CD1c-positive myeloid dendritic cell (primary cell): Measurements from ENCODE around the gene DDX47.
A peak's percentile ranks its signal among the peaks of the same experiment; 100 is the strongest.
"Not testable (repeated sequence)": the region's sequence is repeated elsewhere in the genome, so short reads cannot be mapped to it uniquely, and the experiment has no call there.

Source experiments
- DNase-seq: peaks from one replicate; pipeline ENCODE4 v3.0.0-alpha.2; 2016; ENCODE audit errors: extremely low spot score

DDX47 gene

DNA sequence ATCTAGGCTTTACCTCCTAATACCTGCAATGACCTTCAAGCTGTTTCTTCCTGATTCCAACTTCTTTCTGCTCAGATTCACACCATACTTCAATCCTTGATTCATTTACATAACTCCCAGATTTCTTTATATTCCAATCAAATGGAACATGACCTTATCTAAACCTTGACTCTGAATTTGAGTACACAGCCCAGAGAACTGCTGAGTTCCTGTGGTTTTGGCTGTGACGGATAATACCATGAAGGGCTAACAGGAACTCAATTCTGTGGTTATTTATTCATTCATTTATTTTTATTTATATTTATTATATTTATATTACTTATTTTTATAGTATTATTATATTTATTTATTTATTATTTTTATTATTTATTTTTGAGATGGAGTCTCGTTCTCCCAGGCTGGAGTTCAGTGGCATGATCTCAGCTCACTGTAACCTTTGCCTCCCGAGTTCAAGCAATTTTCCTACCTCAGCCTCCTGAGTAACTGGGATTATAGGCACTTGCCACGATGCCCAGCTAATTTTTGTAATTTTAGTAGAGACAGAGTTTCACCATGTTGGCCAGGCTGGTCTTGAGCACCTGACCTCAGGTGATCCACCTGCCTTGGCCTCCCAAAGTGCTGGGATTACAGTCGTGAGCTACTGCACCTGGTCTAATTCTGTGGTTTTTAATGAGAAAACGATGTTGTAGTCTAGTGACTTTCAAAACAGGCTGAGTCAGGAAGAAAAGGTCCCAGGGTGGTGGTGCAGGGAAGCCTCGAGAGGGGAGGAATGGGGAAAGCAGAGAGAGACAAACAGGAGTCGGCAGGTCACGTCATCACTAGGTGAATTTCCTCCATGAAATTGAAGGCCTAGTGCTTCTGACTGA lies 16.0 kb upstream of the DDX47 start:
- DNase-seq = no peak

- no peak for DNase-seq
Observed at GRCh38 chr12:12797794-12798152, 15.4 kb upstream of the DDX47 start.

DNA sequence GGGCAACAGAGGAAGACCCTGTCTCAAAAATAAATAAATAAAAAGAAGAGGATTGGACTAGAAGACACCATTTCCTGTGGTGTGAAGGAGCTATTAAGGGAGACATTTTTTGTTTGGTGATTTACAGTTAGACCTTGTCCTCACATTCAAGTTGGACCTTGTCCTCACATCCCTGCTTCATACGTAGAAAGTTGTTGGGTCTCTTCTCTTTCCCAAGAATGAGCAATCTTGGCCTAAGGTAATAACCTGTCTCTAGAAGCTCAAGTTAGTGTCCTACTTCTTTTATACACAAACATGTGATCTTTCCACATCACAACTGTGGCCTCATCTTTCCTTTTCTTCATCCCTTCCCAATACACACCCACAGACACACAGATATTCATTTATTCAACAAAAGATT lies 14.7 kb upstream of the DDX47 start:
- DNase-seq = no peak

- no peak for DNase-seq
Observed at GRCh38 chr12:12799163-12799920, 13.8 kb upstream of the DDX47 start.

DNA sequence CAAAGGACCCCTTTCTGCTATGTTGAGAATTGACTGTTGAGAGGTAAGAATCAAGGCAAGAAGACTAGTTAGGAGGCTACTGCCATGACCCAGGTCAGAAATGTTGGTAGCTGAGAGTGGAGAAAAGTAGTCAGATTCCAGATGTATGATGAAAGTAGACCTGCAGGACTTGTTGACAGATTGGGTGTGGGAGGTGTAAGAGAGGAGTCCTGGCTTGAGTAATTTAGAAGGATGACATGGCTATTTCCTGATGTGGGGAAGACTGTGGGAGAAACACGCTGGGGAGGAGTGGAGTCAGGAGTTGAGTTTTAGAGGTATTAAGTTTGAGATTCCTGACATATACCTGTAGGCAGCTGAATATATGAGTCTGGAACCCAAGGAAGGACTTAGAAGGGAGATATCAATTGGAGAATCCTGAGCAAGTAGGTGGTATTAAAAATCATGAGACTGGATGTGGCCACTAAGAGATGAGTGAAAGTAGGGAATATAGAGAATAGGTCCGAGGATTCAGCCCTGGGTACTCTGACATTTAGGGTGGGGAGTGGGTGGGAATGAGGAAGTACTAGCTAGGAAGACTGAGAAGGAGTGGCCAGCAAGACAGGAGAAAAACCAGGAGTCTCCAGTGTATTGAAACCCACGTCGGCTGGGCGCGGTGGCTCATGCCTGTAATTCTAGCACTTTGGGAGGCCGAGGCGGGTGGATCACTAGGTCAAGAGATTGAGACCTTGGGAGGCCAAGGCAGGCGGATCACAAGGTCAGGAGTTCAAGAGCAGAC lies 12.6 kb upstream of the DDX47 start:
- DNase-seq = no peak

GRCh38 chr12:12801656-12802055 lies 11.5 kb upstream of the DDX47 start:
- peak; percentile 74 for DNase-seq

DNA sequence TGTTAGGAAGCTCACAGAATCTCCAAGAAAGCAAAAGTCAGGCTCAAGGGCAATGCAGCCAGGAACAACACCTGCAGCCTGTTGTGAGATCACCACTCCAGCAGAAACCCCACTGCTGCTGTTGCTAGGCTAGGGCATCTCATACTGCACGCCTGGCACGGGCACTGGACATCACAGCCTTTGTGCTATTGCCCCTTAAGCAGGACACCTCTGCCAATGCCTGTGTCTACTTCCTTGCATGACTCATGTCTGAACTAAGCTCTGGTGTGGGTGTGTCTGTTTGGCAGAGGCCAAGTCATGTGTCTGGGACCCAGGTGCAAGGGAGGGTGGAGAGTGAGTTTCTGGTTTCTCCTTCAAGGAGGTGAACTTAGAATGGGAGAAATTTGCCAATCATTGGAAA lies 10.0 kb upstream of the DDX47 start:
- DNase-seq = peak; percentile 78

- no peak for DNase-seq
Observed at GRCh38 chr12:12804011-12804410, 9.1 kb upstream of the DDX47 start.

GRCh38 chr12:12804432-12804886 lies 8.7 kb upstream of the DDX47 start:
- no peak for DNase-seq

- no peak for DNase-seq
Observed at GRCh38 chr12:12806784-12807516, 6.2 kb upstream of the DDX47 start.

GRCh38 chr12:12807517-12807903 lies 5.6 kb upstream of the DDX47 start:
- not testable (repeated sequence) for DNase-seq

- peak; percentile 47 for DNase-seq
Observed at GRCh38 chr12:12807970-12808702, 5.0 kb upstream of the DDX47 start.

DNA sequence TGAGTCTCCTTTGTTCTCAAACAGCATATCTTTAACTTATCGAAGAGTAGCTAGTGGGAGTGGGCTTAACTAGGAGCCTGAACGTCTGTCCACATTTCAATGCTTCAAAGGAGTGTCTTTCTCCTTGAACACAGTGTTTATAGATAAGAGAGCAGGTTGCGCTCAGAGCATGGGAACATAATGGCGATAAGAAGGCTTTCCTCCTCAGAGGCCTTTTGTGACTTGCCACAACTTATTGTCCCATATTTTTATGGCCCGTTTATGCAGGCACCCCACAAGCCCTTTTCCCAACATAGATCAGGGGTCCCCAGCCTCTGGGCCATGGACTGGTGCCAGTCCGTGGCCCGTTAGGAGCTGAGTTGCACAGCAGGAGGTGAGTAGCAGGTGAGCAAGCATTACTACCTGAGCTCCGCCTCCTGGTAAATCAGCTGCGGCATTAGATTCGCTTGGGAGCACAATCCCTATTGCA lies 2.6 kb upstream of the DDX47 start:
- DNase-seq = no peak

DNA sequence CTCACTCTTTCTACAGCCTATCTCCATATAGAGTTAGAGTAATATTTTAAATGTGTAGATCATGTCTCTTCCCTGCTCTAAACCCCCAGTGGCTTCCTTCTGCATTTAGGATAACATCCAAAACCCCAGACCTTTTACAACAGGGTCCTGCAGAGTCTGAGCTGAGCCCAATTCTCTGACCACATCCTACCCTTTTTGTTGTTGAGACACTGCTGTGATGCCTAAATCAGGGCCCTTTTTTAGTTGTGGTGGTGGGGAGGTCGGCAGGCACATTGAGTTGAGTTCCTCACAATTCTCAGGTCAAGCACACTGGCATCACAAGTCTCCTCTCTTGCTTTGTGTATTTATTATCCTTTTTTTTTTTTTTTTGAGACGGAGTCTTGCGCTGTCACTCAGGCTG lies 1.8 kb upstream of the DDX47 start:
- DNase-seq = no peak

DNA sequence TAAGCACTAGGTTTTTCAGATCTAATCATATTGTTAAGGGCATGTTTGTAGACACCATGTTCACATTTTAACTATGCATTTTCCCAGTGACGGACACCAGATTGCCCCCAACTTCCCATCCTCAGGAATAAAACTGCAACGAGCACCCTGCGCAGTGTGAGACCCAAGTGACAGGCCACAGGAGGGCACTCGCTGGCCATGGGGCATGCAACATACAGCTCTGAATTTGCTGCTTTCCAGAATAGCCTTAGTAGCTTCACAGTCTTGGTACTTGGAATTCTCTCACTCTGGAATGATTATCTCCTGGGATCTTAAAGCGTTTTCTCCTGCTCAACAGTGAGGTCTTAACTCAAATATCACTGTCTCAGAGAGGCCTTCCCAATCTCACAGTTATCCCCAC lies 972 bp upstream of the DDX47 start:
- DNase-seq = no peak

- DNase-seq = no peak
Observed at GRCh38 chr12:12812618-12813119, 477 bp upstream of the DDX47 start.

DNA sequence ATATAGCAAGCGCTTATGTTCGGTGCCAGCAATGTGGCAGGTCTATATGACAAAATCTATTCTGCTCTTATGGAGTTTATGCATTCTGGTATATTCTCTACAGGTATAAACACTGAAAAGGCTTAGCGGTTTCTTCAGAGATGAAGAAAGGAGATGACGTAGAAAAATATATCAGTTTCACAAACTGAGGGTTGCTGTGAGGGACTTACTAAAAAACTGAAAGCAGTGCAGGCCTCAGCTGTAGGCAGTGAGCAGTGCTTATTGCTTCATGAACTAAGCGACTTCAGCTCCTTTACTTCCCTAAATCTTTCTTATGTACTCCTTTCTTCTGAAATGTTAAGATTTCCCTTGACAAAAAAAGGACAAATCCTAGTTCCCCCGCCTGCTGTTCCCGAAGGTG lies 4.5 kb downstream of the DDX47 start:
- DNase-seq = peak; percentile 41

DNA sequence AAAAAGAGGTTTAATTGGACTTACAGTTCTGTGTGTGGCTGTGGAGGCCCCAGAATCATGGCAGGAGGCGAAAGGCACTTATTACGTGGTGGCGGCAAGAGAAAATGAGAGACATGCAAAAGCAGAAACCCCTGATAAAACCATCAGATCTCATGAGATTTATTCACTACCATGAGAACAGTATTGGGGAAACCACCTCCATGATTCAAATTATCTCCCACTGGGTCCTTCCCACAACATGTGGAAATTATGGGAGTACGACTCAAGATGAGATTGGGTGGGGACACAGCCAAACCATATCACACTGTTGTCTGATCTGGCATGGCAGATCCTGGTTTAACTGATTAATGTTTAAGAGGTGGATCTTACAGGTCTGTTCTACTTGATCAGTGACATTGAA lies 5.6 kb downstream of the DDX47 start:
- DNase-seq = no peak

- DNase-seq = no peak
Observed at GRCh38 chr12:12819221-12819620, 6.1 kb downstream of the DDX47 start.

DNA sequence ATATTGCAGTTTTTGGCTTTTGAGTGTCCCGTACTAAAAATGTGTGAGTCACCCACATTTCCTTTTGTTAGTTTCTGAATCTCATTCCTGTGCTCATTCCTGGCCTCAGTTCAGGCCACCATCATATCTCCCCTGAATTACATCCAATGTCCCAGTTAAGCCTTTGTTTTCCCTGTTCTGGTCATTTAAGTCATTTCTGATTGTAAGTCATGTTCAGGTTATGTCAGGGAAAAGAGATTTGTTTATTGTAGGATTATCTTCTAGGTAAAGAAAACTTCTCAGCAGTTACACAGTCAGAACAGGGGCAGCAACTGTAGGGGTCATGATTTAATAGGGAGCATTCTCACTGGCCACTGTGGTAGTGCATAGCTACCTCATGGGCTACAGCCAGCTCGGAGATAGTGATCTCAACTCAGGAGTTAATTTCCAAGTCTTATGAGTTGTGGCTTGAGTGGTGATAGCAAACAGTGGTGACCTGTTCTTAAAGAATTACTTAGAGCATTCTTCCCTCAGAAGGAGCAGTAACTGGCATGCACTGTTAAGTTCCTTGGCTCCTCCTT lies 6.7 kb downstream of the DDX47 start:
- no peak for DNase-seq
